AG04449 (cell line): Measurements from ENCODE around the gene RCAN2.

Source experiments
- CTCF ChIA-PET: fragments of 350-600 bp; formaldehyde crosslinking; extraction: SDS; loops from one replicate; lab custom pipeline; 2021; ENCODE audit warnings: antibody characterized with exemption; lab: Yijun Ruan, JAX
- POLR2A ChIA-PET: fragments of 400-600, 350-600 bp; formaldehyde crosslinking; extraction: SDS; loops from one replicate; lab custom pipeline; 2020; ENCODE audit warnings: antibody characterized with exemption, inconsistent platforms; lab: Yijun Ruan, JAX
- DNase-seq: peaks from one replicate; pipeline ENCODE4 v3.0.0-alpha.2; 2010; ENCODE audit warnings: low read depth, low spot score
- H3K4me3 ChIP-seq: 2 replicates; pipeline ENCODE4 v1.5.1; 2011; ENCODE audit warnings: low read depth, mild to moderate bottlenecking, control low read depth, low read length
- TF ChIP-seq, protein P1 (sequence below): IDR thresholded peaks from one replicate; pipeline ENCODE4 v1.5.1; 2011; ENCODE audit warnings: mild to moderate bottlenecking, moderate library complexity, low read length, control low read depth, inconsistent platforms; ENCODE audit not compliant: insufficient read depth; ENCODE audit errors: missing control alignments

RCAN2 gene

DNA sequence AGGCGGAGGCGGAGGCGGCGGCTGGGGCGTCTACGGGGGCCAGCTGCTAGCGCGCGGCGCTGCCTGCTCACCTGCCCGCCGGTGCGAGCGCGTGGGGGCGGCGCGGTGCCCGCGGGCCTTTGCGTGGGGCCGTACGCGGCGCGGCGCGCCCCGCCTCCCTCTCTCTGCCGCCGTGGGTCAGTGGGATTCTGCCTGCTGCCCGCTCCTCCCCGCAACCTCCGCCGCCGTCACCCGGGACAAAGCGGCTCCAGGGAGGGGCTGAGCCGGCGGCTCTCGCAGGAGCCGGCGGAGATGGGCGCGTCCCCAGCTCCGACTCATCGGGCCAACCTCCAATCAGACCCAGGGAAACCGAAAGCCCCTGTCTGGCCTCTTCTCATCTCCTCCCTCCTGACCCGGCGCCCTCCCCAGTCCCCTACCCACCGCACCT, at the start of gene RCAN2:
RCAN2 (minus strand) TSS at position 249 of the 427 bp plus-strand sequence.
- ChIA-PET CTCF (interaction anchor here (0.8 to 1.5 kb wide), 8 partner anchors 15 to 422 kb away, joined by 3 to 15 read pairs (median 4); no protein-coding TSS in a partner anchor), POLR2A (no interaction called here)
- DNase-seq: no peak
- TF ChIP-seq, protein P1, sequence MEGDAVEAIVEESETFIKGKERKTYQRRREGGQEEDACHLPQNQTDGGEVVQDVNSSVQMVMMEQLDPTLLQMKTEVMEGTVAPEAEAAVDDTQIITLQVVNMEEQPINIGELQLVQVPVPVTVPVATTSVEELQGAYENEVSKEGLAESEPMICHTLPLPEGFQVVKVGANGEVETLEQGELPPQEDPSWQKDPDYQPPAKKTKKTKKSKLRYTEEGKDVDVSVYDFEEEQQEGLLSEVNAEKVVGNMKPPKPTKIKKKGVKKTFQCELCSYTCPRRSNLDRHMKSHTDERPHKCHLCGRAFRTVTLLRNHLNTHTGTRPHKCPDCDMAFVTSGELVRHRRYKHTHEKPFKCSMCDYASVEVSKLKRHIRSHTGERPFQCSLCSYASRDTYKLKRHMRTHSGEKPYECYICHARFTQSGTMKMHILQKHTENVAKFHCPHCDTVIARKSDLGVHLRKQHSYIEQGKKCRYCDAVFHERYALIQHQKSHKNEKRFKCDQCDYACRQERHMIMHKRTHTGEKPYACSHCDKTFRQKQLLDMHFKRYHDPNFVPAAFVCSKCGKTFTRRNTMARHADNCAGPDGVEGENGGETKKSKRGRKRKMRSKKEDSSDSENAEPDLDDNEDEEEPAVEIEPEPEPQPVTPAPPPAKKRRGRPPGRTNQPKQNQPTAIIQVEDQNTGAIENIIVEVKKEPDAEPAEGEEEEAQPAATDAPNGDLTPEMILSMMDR: no peak
- H3K4me3 ChIP-seq: peak within 1 kb of the TSS; percentile 61

DNA sequence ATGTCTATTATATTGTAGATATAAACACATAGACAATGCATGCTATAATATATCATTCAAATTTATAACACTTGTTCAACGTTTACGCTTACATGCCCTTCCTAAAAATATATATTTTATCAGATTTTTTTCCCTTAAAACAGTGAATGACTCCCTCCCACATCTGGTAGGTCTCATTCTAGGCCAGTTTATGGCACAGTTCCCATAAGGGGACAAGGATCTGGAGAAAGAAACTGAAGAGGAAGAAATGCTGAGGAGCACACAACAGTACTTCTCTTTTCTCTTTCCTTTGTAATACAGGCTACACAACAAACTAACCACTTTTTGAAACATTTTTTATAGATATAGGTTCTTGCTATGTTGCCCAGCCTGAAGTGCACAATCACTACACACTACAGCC, 48.6 kb upstream of the RCAN2 start:
- ChIA-PET CTCF (no interaction called here), POLR2A (no interaction called here)
- TF ChIP-seq, protein P1: no peak
- no peak for DNase-seq
- no peak overlapping the region for H3K4me3 ChIP-seq

DNA sequence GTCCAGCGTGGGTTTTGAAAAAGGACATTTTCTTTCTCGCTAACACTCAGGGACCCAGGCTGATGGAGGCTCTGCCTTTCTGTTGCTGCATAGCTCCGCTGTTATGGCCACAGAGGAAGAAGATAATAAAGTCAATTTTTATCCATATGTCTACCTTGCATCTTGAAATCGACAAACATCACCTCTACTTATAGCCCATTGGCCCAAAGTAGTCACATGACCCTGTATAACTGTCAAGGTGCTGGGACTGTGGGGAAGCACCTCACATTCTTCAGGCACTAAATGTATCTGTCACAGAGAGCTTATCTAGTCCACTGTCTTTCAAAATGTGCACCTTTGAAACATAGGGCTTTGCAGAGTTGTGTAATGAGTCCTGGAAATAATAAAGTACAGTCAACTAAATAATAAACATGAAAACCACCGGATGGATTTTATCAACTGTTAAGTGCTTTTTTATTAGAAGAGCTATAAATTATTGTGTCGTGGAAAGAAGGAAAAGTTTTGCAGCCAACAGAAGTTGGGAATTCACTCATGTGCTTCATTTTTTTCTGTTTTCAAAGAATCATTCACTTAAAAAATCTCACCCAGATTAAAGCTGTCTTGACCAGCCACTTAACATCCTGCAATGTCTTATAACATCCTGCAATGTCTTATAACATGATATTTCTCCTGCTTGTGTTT, 47.7 kb upstream of the RCAN2 start:
- CTCF ChIA-PET: no interaction called here
- TF ChIP-seq, protein P1: no peak
- POLR2A ChIA-PET: no interaction called here
- H3K4me3 ChIP-seq: no peak overlapping the region
- no peak for DNase-seq

DNA sequence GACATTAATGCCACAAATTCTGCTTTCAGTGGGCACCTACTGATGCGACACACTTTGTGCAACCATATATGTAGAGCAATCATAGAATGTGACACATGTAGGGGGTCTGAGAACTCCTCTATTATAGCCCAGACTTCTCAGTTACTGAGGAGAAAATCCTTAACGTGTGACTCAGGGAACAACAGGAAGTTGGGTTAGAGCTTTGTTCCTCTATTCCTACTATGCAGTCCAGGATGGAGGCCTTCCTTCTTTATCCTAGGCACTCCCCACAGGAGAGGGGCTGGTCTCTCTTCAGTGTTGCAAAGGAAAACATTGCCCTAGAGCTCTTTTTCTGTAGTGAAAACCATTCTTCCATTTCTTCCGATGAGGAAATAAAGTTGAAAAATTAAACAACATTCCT, 39.6 kb upstream of the RCAN2 start:
- no peak overlapping the region for H3K4me3 ChIP-seq
- TF ChIP-seq, protein P1: no peak
- POLR2A ChIA-PET: no interaction called here
- CTCF ChIA-PET: no interaction called here
- DNase-seq: no peak

DNA sequence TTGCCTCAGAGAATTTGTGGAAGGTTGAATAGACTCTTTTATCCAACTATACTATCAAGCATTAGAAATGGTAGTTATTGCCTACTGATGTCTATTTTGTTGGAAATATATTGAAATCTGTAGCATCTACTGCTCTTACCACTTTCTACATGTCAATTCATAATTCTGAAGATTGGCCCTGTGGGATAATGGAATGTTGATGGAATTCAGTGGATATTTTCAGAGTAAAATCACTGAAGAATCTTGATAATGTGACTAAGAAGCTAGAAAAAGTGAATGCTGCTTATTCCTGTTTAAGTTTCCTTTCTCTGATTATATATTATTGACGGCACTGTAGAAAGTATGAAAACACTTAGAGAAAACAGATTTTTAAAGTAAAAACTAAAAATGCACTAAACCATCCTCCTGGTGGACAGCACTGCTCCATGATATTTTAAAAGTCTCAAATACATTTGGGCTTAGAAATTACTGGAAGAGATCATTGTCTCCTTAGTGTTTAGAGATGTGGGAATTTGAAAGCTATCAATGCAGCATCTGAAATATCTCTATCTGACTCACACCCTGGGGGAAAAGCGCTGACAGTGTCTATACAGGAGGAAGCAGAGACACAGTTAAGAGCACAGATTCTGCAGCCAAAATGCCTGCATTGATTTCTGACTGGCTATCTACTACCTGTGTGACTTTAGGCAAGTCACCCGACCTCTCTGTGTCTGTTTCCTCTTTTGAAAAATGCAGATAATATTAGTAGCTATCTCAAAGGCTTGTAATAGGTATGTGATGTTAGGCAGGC, 37.9 kb upstream of the RCAN2 start:
- CTCF ChIA-PET: no interaction called here
- no peak overlapping the region for H3K4me3 ChIP-seq
- POLR2A ChIA-PET: no interaction called here
- no peak for DNase-seq
- TF ChIP-seq, protein P1: no peak

DNA sequence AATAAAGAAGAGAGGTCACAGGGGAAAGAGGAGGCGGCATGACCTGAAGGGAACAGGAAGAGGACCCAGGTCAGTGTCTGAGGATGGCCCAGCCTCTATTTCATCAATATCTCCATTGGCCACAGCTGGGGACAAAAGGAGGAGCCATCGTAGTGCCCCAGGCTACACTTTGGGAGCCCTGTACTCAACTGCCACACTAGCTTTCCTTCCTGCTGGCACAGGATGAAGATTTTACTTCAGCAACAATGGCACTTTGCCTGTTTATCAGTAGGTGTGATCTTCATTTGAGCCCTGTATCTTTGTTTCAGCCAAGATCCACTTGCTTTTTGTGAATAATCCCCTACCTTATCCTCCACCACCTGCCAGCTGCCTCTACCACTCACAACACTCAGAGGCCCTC, 35.4 kb upstream of the RCAN2 start:
- CTCF ChIA-PET: no interaction called here
- H3K4me3 ChIP-seq: no peak overlapping the region
- TF ChIP-seq, protein P1: no peak
- POLR2A ChIA-PET: no interaction called here
- DNase-seq: no peak
